Measurements from ENCODE around the gene SIGMAR1.

DNA sequence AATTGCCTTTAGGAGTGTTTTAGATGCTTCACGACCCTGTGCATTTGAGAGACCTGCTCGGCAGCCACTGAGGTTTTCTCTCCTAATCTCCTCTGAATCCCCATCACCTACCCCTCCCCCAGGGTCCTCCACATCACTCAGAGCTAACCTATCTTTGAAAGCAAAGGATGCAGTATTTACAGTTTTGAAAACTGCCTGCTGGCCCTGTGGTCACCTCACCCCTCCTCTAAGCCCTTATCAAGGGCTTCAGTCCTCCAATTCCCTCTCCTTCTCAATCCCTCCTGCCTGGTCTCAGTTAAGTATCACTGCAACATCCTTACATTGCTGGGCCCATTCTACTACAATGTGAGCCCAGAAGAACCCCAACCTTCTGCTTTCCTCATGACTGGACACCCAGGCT is 30.3 kb downstream of the SIGMAR1 start:
- TF ChIP-seq, protein P1, sequence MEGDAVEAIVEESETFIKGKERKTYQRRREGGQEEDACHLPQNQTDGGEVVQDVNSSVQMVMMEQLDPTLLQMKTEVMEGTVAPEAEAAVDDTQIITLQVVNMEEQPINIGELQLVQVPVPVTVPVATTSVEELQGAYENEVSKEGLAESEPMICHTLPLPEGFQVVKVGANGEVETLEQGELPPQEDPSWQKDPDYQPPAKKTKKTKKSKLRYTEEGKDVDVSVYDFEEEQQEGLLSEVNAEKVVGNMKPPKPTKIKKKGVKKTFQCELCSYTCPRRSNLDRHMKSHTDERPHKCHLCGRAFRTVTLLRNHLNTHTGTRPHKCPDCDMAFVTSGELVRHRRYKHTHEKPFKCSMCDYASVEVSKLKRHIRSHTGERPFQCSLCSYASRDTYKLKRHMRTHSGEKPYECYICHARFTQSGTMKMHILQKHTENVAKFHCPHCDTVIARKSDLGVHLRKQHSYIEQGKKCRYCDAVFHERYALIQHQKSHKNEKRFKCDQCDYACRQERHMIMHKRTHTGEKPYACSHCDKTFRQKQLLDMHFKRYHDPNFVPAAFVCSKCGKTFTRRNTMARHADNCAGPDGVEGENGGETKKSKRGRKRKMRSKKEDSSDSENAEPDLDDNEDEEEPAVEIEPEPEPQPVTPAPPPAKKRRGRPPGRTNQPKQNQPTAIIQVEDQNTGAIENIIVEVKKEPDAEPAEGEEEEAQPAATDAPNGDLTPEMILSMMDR (IDR thresholded peaks at IDR 0.05; ENCODE audit: low read length): no peak
- no peak for TF ChIP-seq EZH2 (IDR thresholded peaks at IDR 0.05; ENCODE audit: borderline replicate concordance, low read length)
